GM23338 (cell line): ENCODE measurements around the gene CASP3. TPM values are rescaled to one million over a fixed set of nuclear protein-coding genes. Genes with fewer than 3 reads are reported as not detected.
A peak's percentile ranks its signal among the peaks of the same experiment; 100 is the strongest.

Experiments used
- ATAC-seq: fragments of 200-7000 bp; cut with Tn5 transposase; 3 replicates; pipeline ENCODE4 v1.9.1; 2020
- DNase-seq: peaks from one replicate; pipeline ENCODE4 v3.0.0-alpha.2; 2015; ENCODE audit warnings: low spot score
- H2AFZ ChIP-seq: fragments of 200-600 bp; sonication (generic); 2 replicates; pipeline ENCODE4 v1.8.0; 2016; ENCODE audit warnings: antibody characterized with exemption, mild to moderate bottlenecking, moderate library complexity
- H3F3A ChIP-seq: fragments of 200-600 bp; sonication (generic); replicated peaks from 2 replicates; pipeline ENCODE4 v1.8.0; 2017; ENCODE audit warnings: antibody characterized with exemption, mixed run types, low read depth
- H3K27ac ChIP-seq: fragments of 200-600 bp; sonication (generic); 2 replicates; pipeline ENCODE4 v1.6.1; 2016; ENCODE audit warnings: low read depth
- H3K27me3 ChIP-seq: fragments of 200-600 bp; sonication (generic); 2 replicates; pipeline ENCODE4 v1.8.0; 2016; ENCODE audit warnings: mild to moderate bottlenecking, mixed run types, moderate library complexity; ENCODE audit not compliant: insufficient read depth
- H3K36me3 ChIP-seq: fragments of 200-600 bp; sonication (generic); 2 replicates; pipeline ENCODE4 v1.8.0; 2016; ENCODE audit warnings: mild to moderate bottlenecking; ENCODE audit not compliant: insufficient read depth
- H3K4me1 ChIP-seq: fragments of 200-600 bp; sonication (generic); 2 replicates; pipeline ENCODE4 v1.8.0; 2016; ENCODE audit warnings: mild to moderate bottlenecking, moderate library complexity; ENCODE audit not compliant: insufficient read depth
- H3K4me2 ChIP-seq: fragments of 200-600 bp; sonication (generic); 2 replicates; pipeline ENCODE4 v1.7.1; 2017; ENCODE audit warnings: mixed run types
- H3K4me3 ChIP-seq: fragments of 200-600 bp; sonication (generic); 2 replicates; pipeline ENCODE4 v1.6.1; 2016; ENCODE audit warnings: mixed run types
- H3K79me2 ChIP-seq: fragments of 200-600 bp; sonication (generic); replicated peaks from 2 replicates; pipeline ENCODE4 v1.8.0; 2017; ENCODE audit warnings: mild to moderate bottlenecking; ENCODE audit not compliant: insufficient read depth
- H3K9me2 ChIP-seq: fragments of 200-600 bp; sonication (generic); 2 replicates; pipeline ENCODE4 v1.8.0; 2017; ENCODE audit not compliant: insufficient read depth
- H4K20me1 ChIP-seq: fragments of 200-600 bp; sonication (generic); replicated peaks from 2 replicates; pipeline ENCODE4 v1.8.0; 2017; ENCODE audit warnings: mild to moderate bottlenecking; ENCODE audit not compliant: insufficient read depth
- H3K27ac Mint-ChIP-seq: 2 replicates; pipeline ENCODE4 v1.8.0; 2020; ENCODE audit warnings: inconsistent platforms, mild to moderate bottlenecking, moderate library complexity, mixed read lengths
- H3K27me3 Mint-ChIP-seq: 3 replicates; pipeline ENCODE4 v1.8.0; 2022; ENCODE audit warnings: low read depth, mild to moderate bottlenecking, moderate library complexity, mixed read lengths, inconsistent platforms; ENCODE audit not compliant: insufficient read depth, poor library complexity
- H3K36me3 Mint-ChIP-seq: 3 replicates; pipeline ENCODE4 v1.8.0; 2021; ENCODE audit warnings: low read depth, mild to moderate bottlenecking, inconsistent platforms, moderate library complexity, mixed read lengths
- H3K4me1 Mint-ChIP-seq: 3 replicates; pipeline ENCODE4 v1.8.0; 2020; ENCODE audit warnings: mild to moderate bottlenecking, inconsistent platforms, mixed read lengths
- H3K4me3 Mint-ChIP-seq: 3 replicates; pipeline ENCODE4 v1.8.0; 2021; ENCODE audit warnings: moderate library complexity, mild to moderate bottlenecking, inconsistent platforms, mixed read lengths
- H3K9me3 Mint-ChIP-seq: 3 replicates; pipeline ENCODE4 v1.8.0; 2020; ENCODE audit warnings: moderate library complexity, mild to moderate bottlenecking, inconsistent platforms, mixed read lengths
- EZH2phosphoT487 ChIP-seq: fragments of 200-600 bp; sonication (generic); IDR thresholded peaks from one replicate; pipeline ENCODE4 v1.8.1; 2018; ENCODE audit warnings: antibody characterized with exemption; ENCODE audit not compliant: unreplicated experiment
- JUNB ChIP-seq: IDR thresholded peaks from one replicate; pipeline ENCODE4 v1.6.1; 2016; ENCODE audit warnings: antibody characterized with exemption; ENCODE audit not compliant: unreplicated experiment
- STAT1 ChIP-seq: IDR thresholded peaks from one replicate; pipeline ENCODE4 v1.6.1; 2016; ENCODE audit warnings: antibody characterized with exemption; ENCODE audit not compliant: unreplicated experiment
- ZNF331 ChIP-seq: fragments of 250-450 bp; sonication (Bioruptor Pico); IDR thresholded peaks from 2 replicates; pipeline ENCODE4 v1.5.0; 2020; ENCODE audit warnings: low read depth, mild to moderate bottlenecking, moderate library complexity
- polyA plus RNA-seq: library from polyadenylated mRNA; unstranded; fragments of >200 nt; fragmentation: Nextera tagmentation; extraction: Ambion mirVana; gene quantifications from 2 replicates; pipeline ENCODE4 v1.2.1, GENCODE V29; 2016
- total RNA-seq: library from RNA; depleted of rRNA; stranded (reverse); fragments of >200 nt; shearing (Covaris generic); gene quantifications from 2 replicates; pipeline ENCODE4 v1.2.3, GENCODE V29; 2014
- TF ChIP-seq, protein P1 (sequence below): IDR thresholded peaks from one replicate; pipeline ENCODE4 v1.6.1; 2018; ENCODE audit warnings: antibody characterized with exemption; ENCODE audit not compliant: unreplicated experiment

CASP3 gene
- total and polyA plus RNA-seq, 2 experiments from 2014 or later = 50.5 to 84.4 TPM

GRCh38 chr4:184599492-184600135 is 49.6 kb downstream of the CASP3 start:
- peaks cover 6% of the 10 kb centered on the region; the same call in 1 of the 2 replicates for H3K9me2 ChIP-seq
- Mint-ChIP-seq H3K27ac (no peak overlapping the region), H3K9me3 (peaks cover 27% of the 10 kb centered on the region), H3K36me3 (peaks cover 19% of the 10 kb centered on the region), H3K27me3 (peaks cover 7% of the 10 kb centered on the region), H3K4me3 (no peak overlapping the region), H3K4me1 (no peaks in the 10 kb centered on the region)
- H3K79me2 ChIP-seq = no peaks in the 10 kb centered on the region
- no peak overlapping the region for H3K4me2 ChIP-seq
- ATAC-seq = no peak
- no peaks in the 10 kb centered on the region for H3K4me1 ChIP-seq
- H3K36me3 ChIP-seq = peaks cover 7% of the 10 kb centered on the region; the same call in 1 of the 2 replicates
- no peak for TF ChIP-seq ZNF331 (CRISPR knock-in tag)
- H3K27me3 ChIP-seq = no peaks in the 10 kb centered on the region
- H3K4me3 ChIP-seq = no peak overlapping the region
- no peak overlapping the region for H2AFZ ChIP-seq
- H3F3A ChIP-seq = no peaks in the 10 kb centered on the region
- no peak for DNase-seq
- H3K27ac ChIP-seq = no peak overlapping the region
- no peaks in the 10 kb centered on the region for H4K20me1 ChIP-seq

DNA sequence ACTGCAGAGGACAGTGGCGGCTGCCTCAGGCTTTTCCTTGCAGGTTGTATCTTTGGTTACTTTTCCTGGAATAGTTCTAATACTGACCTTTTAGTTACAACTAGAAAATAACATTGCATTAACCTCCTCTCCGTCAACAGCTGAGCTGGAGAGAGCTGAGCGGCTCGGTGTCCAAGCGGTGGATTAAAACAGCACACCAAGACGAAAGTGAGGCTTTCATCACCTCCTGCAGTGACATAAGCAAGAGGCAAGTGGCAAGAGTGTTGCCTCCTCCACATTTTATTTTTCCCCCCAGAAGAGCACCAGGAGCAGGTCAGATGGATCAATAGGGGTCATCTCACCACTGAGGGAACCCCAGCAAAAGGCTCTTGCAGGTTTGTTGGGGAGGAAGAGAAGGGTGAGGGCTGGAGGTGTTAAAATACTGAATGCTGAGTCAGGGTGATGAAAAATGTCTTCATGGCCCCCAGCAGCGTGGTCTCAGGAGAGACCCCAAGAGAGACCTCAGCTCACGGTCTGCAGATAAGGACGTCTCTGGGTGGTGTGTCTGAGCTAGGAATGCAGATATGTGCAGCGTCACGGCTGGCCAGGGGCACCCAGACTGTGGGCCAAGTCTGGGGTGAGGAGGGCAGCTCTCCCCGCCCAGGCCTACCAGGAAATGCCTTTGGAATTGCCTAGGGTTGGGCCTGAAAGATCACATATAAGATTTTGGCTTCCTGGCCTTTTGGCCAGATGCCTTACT is 50.3 kb downstream of the CASP3 start:
- H3K4me2 ChIP-seq = no peak overlapping the region
- H3K4me3 Mint-ChIP-seq = no peak overlapping the region
- TF ChIP-seq JUNB (no peak), EZH2phosphoT487 (no peak), STAT1 (no peak)
- TF ChIP-seq, protein P1, sequence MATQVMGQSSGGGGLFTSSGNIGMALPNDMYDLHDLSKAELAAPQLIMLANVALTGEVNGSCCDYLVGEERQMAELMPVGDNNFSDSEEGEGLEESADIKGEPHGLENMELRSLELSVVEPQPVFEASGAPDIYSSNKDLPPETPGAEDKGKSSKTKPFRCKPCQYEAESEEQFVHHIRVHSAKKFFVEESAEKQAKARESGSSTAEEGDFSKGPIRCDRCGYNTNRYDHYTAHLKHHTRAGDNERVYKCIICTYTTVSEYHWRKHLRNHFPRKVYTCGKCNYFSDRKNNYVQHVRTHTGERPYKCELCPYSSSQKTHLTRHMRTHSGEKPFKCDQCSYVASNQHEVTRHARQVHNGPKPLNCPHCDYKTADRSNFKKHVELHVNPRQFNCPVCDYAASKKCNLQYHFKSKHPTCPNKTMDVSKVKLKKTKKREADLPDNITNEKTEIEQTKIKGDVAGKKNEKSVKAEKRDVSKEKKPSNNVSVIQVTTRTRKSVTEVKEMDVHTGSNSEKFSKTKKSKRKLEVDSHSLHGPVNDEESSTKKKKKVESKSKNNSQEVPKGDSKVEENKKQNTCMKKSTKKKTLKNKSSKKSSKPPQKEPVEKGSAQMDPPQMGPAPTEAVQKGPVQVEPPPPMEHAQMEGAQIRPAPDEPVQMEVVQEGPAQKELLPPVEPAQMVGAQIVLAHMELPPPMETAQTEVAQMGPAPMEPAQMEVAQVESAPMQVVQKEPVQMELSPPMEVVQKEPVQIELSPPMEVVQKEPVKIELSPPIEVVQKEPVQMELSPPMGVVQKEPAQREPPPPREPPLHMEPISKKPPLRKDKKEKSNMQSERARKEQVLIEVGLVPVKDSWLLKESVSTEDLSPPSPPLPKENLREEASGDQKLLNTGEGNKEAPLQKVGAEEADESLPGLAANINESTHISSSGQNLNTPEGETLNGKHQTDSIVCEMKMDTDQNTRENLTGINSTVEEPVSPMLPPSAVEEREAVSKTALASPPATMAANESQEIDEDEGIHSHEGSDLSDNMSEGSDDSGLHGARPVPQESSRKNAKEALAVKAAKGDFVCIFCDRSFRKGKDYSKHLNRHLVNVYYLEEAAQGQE = no peak
- peaks cover 12% of the 10 kb centered on the region for H3K36me3 Mint-ChIP-seq
- peaks cover 8% of the 10 kb centered on the region; the same call in 1 of the 2 replicates for H3K9me2 ChIP-seq
- H3K27me3 ChIP-seq = no peaks in the 10 kb centered on the region
- H3K27ac ChIP-seq = no peak overlapping the region
- no peak overlapping the region for H3K4me3 ChIP-seq
- DNase-seq (no peak), ATAC-seq (no peak)
- peak overlapping the region; percentile 23; the same call in 1 of the 2 replicates for H2AFZ ChIP-seq
- H3K4me1 ChIP-seq = no peaks in the 10 kb centered on the region
- peaks cover 20% of the 10 kb centered on the region for H3K9me3 Mint-ChIP-seq
- H3F3A ChIP-seq = no peaks in the 10 kb centered on the region
- H3K4me1 Mint-ChIP-seq = no peaks in the 10 kb centered on the region
- no peaks in the 10 kb centered on the region for H3K79me2 ChIP-seq
- no peak overlapping the region for H3K27ac Mint-ChIP-seq
- peaks cover 2% of the 10 kb centered on the region; the same call in 1 of the 2 replicates for H3K36me3 ChIP-seq
- H3K27me3 Mint-ChIP-seq = peaks cover 7% of the 10 kb centered on the region
- no peaks in the 10 kb centered on the region for H4K20me1 ChIP-seq
